Urothelium cell line (cell line): Measurements from ENCODE around the gene ADAP1.

Experiments used
- DNase-seq: peaks from one replicate; pipeline ENCODE4 v3.0.0; 2011; ENCODE audit warnings: low spot score, mixed read lengths
- FAIRE-seq: peaks from 2 replicates; lab custom pipeline; 2011; peaks lifted over from hg19 to GRCh38; lab: Jason Lieb, UNC

Gene ADAP1

GRCh38 chr7:869348-869747 lies 85.1 kb downstream of the ADAP1 start:
- FAIRE-seq = no peak
- DNase-seq = no peak

- peak; percentile 42 for FAIRE-seq
- DNase-seq = no peak
Measured at GRCh38 chr7:868189-868486, 86.3 kb downstream of the ADAP1 start.

- DNase-seq = no peak
Measured at GRCh38 chr7:867406-868188, 86.9 kb downstream of the ADAP1 start.

GRCh38 chr7:867001-867405 lies 87.5 kb downstream of the ADAP1 start:
- peak; percentile 94 for FAIRE-seq

More at GRCh38 chr7:867406-868188, 86.9 kb downstream of the ADAP1 start:
- no peak for FAIRE-seq

GRCh38 chr7:865921-866320 lies 88.6 kb downstream of the ADAP1 start:
- FAIRE-seq = no peak
- no peak for DNase-seq

More at GRCh38 chr7:867001-867405, 87.5 kb downstream of the ADAP1 start:
- no peak for DNase-seq

- no peak for DNase-seq
- no peak for FAIRE-seq
Measured at GRCh38 chr7:863106-863505, 91.4 kb downstream of the ADAP1 start.

GRCh38 chr7:862157-862556 lies 92.3 kb downstream of the ADAP1 start:
- FAIRE-seq (peak; percentile 52), DNase-seq (no peak)

- DNase-seq (no peak), FAIRE-seq (peak; percentile 77)
Measured at GRCh38 chr7:861222-861621, 93.3 kb downstream of the ADAP1 start.

- peak; percentile 27 for FAIRE-seq
- DNase-seq = no peak
Measured at GRCh38 chr7:860149-860548, 94.3 kb downstream of the ADAP1 start.

- DNase-seq = no peak
- no peak for FAIRE-seq
Measured at GRCh38 chr7:859359-860030, 95.0 kb downstream of the ADAP1 start.

GRCh38 chr7:857661-858060 lies 96.8 kb downstream of the ADAP1 start:
- no peak for FAIRE-seq
- DNase-seq = no peak

- peak; percentile 32 for FAIRE-seq
- DNase-seq = no peak
Measured at GRCh38 chr7:856444-857095, 97.9 kb downstream of the ADAP1 start.

GRCh38 chr7:855686-856369 lies 98.7 kb downstream of the ADAP1 start:
- DNase-seq (no peak), FAIRE-seq (no peak)

GRCh38 chr7:854118-854775 lies 100.2 kb downstream of the ADAP1 start:
- DNase-seq (no peak), FAIRE-seq (peak; percentile 78)

GRCh38 chr7:853366-854117 lies 100.9 kb downstream of the ADAP1 start:
- no peak for DNase-seq
- FAIRE-seq = peak; percentile 55

- DNase-seq (no peak), FAIRE-seq (no peak)
Measured at GRCh38 chr7:851204-851603, 103.3 kb downstream of the ADAP1 start.

GRCh38 chr7:849781-850180 lies 104.7 kb downstream of the ADAP1 start:
- FAIRE-seq (no peak), DNase-seq (no peak)

GRCh38 chr7:849145-849544 lies 105.3 kb downstream of the ADAP1 start:
- FAIRE-seq (peak; percentile 80), DNase-seq (no peak)
